ENCODE data around the gene C11orf65.

C11orf65 gene, protein sequence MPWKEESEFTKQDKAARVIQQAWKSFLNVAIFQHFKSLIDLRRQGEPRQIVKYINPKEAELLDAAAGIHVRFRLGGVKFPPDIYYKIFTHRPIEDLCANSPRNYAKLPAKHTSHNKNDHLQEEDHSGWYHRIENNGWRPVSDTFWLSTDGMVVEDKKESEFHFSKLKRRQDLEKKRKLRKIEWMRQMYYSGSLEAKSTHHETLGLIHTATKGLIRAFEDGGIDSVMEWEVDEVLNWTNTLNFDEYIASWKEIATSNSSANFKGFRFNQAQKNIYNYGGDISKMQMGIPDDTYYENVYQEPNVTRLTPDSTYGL

GRCh38 chr11:108467091-108467823, at the start of gene C11orf65:
TSS of gene C11orf65 (minus strand) at chr11:108467529. CDS start at chr11:108461559, 5,970 bp downstream.
- peaks cover 19% of the 10 kb centered on the region for H3K4me1 Mint-ChIP-seq
- no peaks in the 10 kb centered on the region for H3K27me3 Mint-ChIP-seq
- peak within 1 kb of the TSS; percentile 99 for H3K27ac Mint-ChIP-seq (ENCODE audit: low read depth)
- DNase-seq (ENCODE audit: low spot score in 2 of 2) (peak; percentile 96 to 97), ATAC-seq (replicated peaks; ENCODE audit: extremely low read depth, poor library complexity, severe bottlenecking) (peak; percentile 94)
- H3K4me3 Mint-ChIP-seq, result peak within 1 kb of the TSS; percentile 94
- H3K36me3 Mint-ChIP-seq (ENCODE audit: insufficient read depth), result peaks cover 11% of the 10 kb centered on the region
- H3K9me3 Mint-ChIP-seq, result no peaks in the 10 kb centered on the region

- no peak overlapping the region for H3K4me3 Mint-ChIP-seq
- H3K9me3 Mint-ChIP-seq, result no peaks in the 10 kb centered on the region
- no peak for ATAC-seq (replicated peaks; ENCODE audit: extremely low read depth, poor library complexity, severe bottlenecking)
- DNase-seq (ENCODE audit: low spot score in 2 of 2), result no peak
- no peak overlapping the region for H3K27ac Mint-ChIP-seq (ENCODE audit: low read depth)
- peaks cover 5% of the 10 kb centered on the region for H3K36me3 Mint-ChIP-seq (ENCODE audit: insufficient read depth)
- H3K4me1 Mint-ChIP-seq, result no peaks in the 10 kb centered on the region
- H3K27me3 Mint-ChIP-seq, result no peaks in the 10 kb centered on the region
These were observed 48.8 kb upstream of the C11orf65 start for GRCh38 chr11:108516125-108516524.

- Mint-ChIP-seq H3K36me3 (ENCODE audit: insufficient read depth) (peaks cover 5% of the 10 kb centered on the region), H3K4me3 (no peak overlapping the region), H3K4me1 (no peaks in the 10 kb centered on the region), H3K27ac (ENCODE audit: low read depth) (no peak overlapping the region), H3K27me3 (no peaks in the 10 kb centered on the region), H3K9me3 (no peaks in the 10 kb centered on the region)
- no peak for DNase-seq (ENCODE audit: low spot score in 2 of 2)
- ATAC-seq (replicated peaks; ENCODE audit: extremely low read depth, poor library complexity, severe bottlenecking), result no peak
These were observed 45.4 kb upstream of the C11orf65 start for GRCh38 chr11:108512708-108513107.

GRCh38 chr11:108511851-108512474, 44.6 kb upstream of the C11orf65 start:
- no peak overlapping the region for H3K27ac Mint-ChIP-seq (ENCODE audit: low read depth)
- ATAC-seq (replicated peaks; ENCODE audit: extremely low read depth, poor library complexity, severe bottlenecking), result no peak

GRCh38 chr11:108508653-108509593, 41.6 kb upstream of the C11orf65 start:
- ATAC-seq (replicated peaks; ENCODE audit: extremely low read depth, poor library complexity, severe bottlenecking), result no peak
- Mint-ChIP-seq H3K27ac (ENCODE audit: low read depth) (no peak overlapping the region), H3K4me1 (no peaks in the 10 kb centered on the region), H3K36me3 (ENCODE audit: insufficient read depth) (no peaks in the 10 kb centered on the region), H3K4me3 (no peak overlapping the region), H3K27me3 (peaks cover 10% of the 10 kb centered on the region), H3K9me3 (no peaks in the 10 kb centered on the region)
- DNase-seq (ENCODE audit: low spot score in 2 of 2), result no peak

More at GRCh38 chr11:108511851-108512474, 44.6 kb upstream of the C11orf65 start:
- H3K4me3 Mint-ChIP-seq, result no peak overlapping the region
- H3K27me3 Mint-ChIP-seq, result no peaks in the 10 kb centered on the region
- no peak for DNase-seq (ENCODE audit: low spot score in 2 of 2)
- peaks cover 3% of the 10 kb centered on the region for H3K36me3 Mint-ChIP-seq (ENCODE audit: insufficient read depth)
- no peaks in the 10 kb centered on the region for H3K9me3 Mint-ChIP-seq
- H3K4me1 Mint-ChIP-seq, result no peaks in the 10 kb centered on the region

DNA sequence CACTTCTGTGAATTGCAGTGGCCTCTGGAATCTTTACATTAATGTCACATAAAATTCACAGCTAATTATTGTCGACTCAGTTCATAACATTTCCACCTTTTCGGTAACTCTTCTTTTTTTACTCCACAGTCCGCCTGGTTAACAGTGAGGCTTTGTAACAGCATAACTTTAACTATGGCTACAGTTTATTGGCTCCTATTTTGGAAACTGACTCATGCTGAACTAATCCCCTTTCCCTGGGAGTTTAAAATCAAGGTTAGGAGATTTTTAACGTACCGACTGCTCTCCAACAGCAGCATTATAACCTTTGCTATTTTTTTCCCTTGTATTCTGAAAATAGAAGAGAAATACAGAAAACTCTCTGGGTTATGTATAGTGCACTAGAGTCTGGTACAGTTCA, 34.1 kb upstream of the C11orf65 start:
- DNase-seq (ENCODE audit: low spot score in 2 of 2) (no peak), ATAC-seq (replicated peaks; ENCODE audit: extremely low read depth, poor library complexity, severe bottlenecking) (no peak)
- Mint-ChIP-seq H3K27ac (ENCODE audit: low read depth) (no peak overlapping the region), H3K27me3 (peaks cover 5% of the 10 kb centered on the region), H3K36me3 (ENCODE audit: insufficient read depth) (peaks cover 8% of the 10 kb centered on the region), H3K4me1 (peaks cover 7% of the 10 kb centered on the region), H3K9me3 (no peaks in the 10 kb centered on the region), H3K4me3 (no peak overlapping the region)

GRCh38 chr11:108500721-108501120, 33.4 kb upstream of the C11orf65 start:
- no peak for DNase-seq (ENCODE audit: low spot score in 2 of 2)
- no peak overlapping the region for H3K27ac Mint-ChIP-seq (ENCODE audit: low read depth)
- H3K4me1 Mint-ChIP-seq, result peaks cover 7% of the 10 kb centered on the region
- no peaks in the 10 kb centered on the region for H3K9me3 Mint-ChIP-seq
- H3K4me3 Mint-ChIP-seq, result no peak overlapping the region
- no peaks in the 10 kb centered on the region for H3K27me3 Mint-ChIP-seq
- ATAC-seq (replicated peaks; ENCODE audit: extremely low read depth, poor library complexity, severe bottlenecking), result no peak
- peaks cover 8% of the 10 kb centered on the region for H3K36me3 Mint-ChIP-seq (ENCODE audit: insufficient read depth)

- no peak overlapping the region for H3K27ac Mint-ChIP-seq (ENCODE audit: low read depth)
- DNase-seq (ENCODE audit: low spot score in 2 of 2) (no peak), ATAC-seq (replicated peaks; ENCODE audit: extremely low read depth, poor library complexity, severe bottlenecking) (no peak)
- H3K27me3 Mint-ChIP-seq, result no peaks in the 10 kb centered on the region
- no peaks in the 10 kb centered on the region for H3K9me3 Mint-ChIP-seq
- peaks cover 8% of the 10 kb centered on the region for H3K36me3 Mint-ChIP-seq (ENCODE audit: insufficient read depth)
- peaks cover 8% of the 10 kb centered on the region for H3K4me1 Mint-ChIP-seq
- peak overlapping the region; percentile 67 for H3K4me3 Mint-ChIP-seq
These were observed 32.8 kb upstream of the C11orf65 start for GRCh38 chr11:108500169-108500568.

DNA sequence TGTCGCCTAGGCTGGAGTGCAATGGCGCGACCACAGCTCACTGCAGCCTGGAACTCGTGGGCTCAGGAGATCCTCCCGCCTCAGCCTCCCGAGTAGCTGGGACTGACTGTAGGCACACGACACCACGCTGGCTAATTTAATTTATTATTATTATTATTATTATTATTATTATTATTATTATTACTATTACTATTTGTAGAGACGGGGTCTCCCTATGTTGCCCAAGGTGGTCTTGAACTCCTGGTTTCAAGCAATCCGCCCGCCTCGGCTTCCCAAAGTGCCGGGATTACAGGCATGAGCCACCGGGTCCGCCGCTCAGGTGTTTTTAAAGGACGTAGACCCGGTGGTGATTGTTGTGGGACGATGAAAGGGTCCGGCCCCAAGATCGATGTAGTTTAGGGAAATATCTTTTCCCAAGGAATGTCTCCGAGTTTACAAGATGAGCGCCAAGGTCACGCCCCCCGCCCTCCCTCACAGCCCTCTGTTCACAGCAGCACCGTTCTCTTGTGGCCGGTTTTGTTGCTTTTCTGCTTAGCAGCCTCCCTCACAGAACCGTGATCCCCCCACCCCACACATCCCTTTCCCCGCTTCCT, 31.6 kb upstream of the C11orf65 start:
- Mint-ChIP-seq H3K9me3 (no peaks in the 10 kb centered on the region), H3K4me3 (peak overlapping the region; percentile 90), H3K36me3 (ENCODE audit: insufficient read depth) (peaks cover 8% of the 10 kb centered on the region)

DNA sequence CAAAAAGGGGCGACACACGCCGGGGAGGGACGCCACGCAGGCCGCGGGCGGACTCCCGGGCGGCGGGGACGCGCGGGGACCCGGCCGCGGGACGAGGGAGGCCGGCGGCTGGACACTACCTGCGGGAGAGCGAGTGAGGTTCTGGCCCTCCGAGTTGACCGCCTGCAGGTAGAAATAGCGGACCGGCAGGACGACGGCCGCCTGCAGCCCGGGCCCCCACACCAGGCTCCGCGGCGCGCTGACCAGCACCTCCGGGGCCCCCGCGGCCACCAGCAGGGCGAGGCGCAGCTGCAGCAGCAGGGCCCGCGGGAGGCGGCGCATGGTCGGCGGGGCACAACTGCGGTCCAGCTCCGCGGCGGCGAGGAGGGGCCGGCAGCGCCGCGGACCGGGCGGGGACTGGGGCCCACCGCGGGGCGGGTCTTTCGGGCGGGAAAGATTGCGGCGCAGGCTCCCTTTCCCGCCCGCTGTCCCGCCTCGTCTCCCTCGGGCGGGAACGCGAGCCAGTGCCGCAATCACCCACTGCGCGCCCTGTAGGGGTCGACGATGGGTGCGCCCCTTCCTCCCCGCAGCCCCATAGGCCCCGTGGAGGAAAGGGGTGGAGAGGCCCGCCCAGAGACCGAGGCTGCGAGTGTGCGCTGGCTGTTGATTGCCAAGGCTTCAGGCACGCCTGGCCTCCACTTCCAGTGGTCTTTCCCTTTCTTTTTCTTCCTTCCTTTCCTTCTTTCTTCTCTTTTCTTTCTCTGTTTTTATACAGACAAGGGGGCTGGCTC, 30.9 kb upstream of the C11orf65 start, which contains the start of gene POGLUT3:
Gene POGLUT3 (minus strand): TSS at position 339 of the 770 bp plus-strand sequence. CDS start 18 bp downstream, at position 321.
- H3K27me3 Mint-ChIP-seq, result no peaks in the 10 kb centered on the region
- peak within 1 kb of the TSS; percentile 94 for H3K27ac Mint-ChIP-seq (ENCODE audit: low read depth)
- DNase-seq (ENCODE audit: low spot score in 2 of 2), result peak; percentile 16 to 18
- H3K9me3 Mint-ChIP-seq, result no peaks in the 10 kb centered on the region
- peaks cover 18% of the 10 kb centered on the region for H3K4me1 Mint-ChIP-seq
- peak within 1 kb of the TSS; percentile 90 for H3K4me3 Mint-ChIP-seq
- ATAC-seq (replicated peaks; ENCODE audit: extremely low read depth, poor library complexity, severe bottlenecking), result peak; percentile 42
- peaks cover 8% of the 10 kb centered on the region for H3K36me3 Mint-ChIP-seq (ENCODE audit: insufficient read depth)

More for the DNA sequence above, 31.6 kb upstream of the C11orf65 start:
- DNase-seq (ENCODE audit: low spot score in 2 of 2) (no peak), ATAC-seq (replicated peaks; ENCODE audit: extremely low read depth, poor library complexity, severe bottlenecking) (no peak)
- Mint-ChIP-seq H3K4me1 (peaks cover 18% of the 10 kb centered on the region), H3K27me3 (no peaks in the 10 kb centered on the region), H3K27ac (ENCODE audit: low read depth) (peak overlapping the region; percentile 94)
